ENCODE results near the gene STARD3NL. TPM values are rescaled to one million over a fixed set of nuclear protein-coding genes. Genes with fewer than 3 reads are reported as not detected.

STARD3NL gene
- total and polyA plus RNA-seq, 2 of the 13 experiments (the other 11 are each of a cell fraction or from before 2014, with no cell fraction given): 37.3 to 42.3 TPM

DNA sequence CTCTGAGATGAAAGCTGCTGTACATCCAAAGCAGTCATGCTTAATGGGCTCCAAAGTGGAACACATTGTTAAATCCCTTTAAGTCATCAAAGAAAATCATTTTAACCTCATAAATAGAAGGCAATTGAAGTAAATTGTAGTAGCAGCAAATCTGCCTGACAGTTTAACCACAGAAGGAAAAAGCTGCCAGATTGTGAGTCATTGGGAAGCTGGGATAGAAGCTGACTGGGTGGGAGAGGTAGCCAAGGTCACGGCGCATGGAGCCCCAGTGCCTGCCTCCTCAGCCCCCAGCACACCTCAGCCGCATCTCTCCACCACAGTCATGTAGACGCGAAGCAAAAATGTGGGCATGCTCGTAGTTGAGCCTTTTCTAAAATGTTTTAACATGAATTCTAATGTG lies 51.3 kb downstream of the STARD3NL start (continued):
- TF ChIP-seq ZFP82 (CRISPR knock-in tag; IDR thresholded peaks at IDR 0.05; ENCODE audit: borderline replicate concordance) (no peak), SMARCC2 (IDR thresholded peaks at IDR 0.05) (no peak), RAD21 (CRISPR knock-in tag; IDR thresholded peaks at IDR 0.05) (no peak)

DNA sequence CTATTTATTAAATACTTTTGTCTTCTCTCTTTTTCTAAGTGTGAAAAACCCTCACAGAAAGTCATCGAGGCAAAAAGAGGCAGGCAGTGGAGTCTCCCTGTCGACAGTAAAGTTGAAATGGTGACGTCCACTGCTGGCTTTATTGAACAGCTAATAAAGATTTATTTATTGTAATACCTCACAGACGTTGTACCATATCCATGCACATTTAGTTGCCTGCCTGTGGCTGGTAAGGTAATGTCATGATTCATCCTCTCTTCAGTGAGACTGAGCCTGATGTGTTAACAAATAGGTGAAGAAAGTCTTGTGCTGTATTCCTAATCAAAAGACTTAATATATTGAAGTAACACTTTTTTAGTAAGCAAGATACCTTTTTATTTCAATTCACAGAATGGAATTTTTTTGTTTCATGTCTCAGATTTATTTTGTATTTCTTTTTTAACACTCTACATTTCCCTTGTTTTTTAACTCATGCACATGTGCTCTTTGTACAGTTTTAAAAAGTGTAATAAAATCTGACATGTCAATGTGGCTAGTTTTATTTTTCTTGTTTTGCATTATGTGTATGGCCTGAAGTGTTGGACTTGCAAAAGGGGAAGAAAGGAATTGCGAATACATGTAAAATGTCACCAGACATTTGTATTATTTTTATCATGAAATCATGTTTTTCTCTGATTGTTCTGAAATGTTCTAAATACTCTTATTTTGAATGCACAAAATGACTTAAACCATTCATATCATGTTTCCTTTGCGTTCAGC lies 52.0 kb downstream of the STARD3NL start:
- BruUV-seq (replicated peaks): no TSS peak
- Histone ChIP-seq H3K4me3 (replicated peaks in 1 of 3; ENCODE audit: insufficient read depth in 1 of 3, low read depth in 2 of 3, low read length in 3 of 3) (no peak overlapping the region), H3K27ac (ENCODE audit: extremely low read length, insufficient read depth, low read length) (no peak overlapping the region), H3K79me2 (ENCODE audit: insufficient read depth, low read length) (no peaks in the 10 kb centered on the region), H3K36me3 (replicated peaks in 1 of 2; ENCODE audit: control insufficient read depth in 1 of 2, insufficient read depth in 2 of 2, low read length in 2 of 2) (peaks cover 3 to 21% of the 10 kb centered on the region in 2 experiments; a peak in 4 of 5 replicates), H3K9ac (ENCODE audit: insufficient read depth, low read depth, low read length) (no peak overlapping the region), H3K4me1 (ENCODE audit: insufficient read depth, low read length) (no peaks in the 10 kb centered on the region), H3K4me2 (ENCODE audit: low read depth, low read length) (no peak overlapping the region), H2AFZ (ENCODE audit: low read length) (no peak overlapping the region), H3K9me3 (ENCODE audit: low read length) (no peaks in the 10 kb centered on the region), H3K27me3 (ENCODE audit: control insufficient read depth in 1 of 2, insufficient read depth in 2 of 2, low read length in 2 of 2) (no peaks in the 10 kb centered on the region), H4K20me1 (ENCODE audit: insufficient read depth, low read length) (no peaks in the 10 kb centered on the region)
- 94% methylated on average over 6 of the region's 6 CpGs for WGBS (ENCODE audit: low lambda C conversion rate)
- ChIA-PET POLR2A (no interaction called here), CTCF (ENCODE audit: low intra/inter-chr PET ratio, low total read pairs) (no interaction called here)
- no peak for FAIRE-seq
- no peak for DNase-seq (ENCODE audit: low spot score)
- TF ChIP-seq, protein P1, sequence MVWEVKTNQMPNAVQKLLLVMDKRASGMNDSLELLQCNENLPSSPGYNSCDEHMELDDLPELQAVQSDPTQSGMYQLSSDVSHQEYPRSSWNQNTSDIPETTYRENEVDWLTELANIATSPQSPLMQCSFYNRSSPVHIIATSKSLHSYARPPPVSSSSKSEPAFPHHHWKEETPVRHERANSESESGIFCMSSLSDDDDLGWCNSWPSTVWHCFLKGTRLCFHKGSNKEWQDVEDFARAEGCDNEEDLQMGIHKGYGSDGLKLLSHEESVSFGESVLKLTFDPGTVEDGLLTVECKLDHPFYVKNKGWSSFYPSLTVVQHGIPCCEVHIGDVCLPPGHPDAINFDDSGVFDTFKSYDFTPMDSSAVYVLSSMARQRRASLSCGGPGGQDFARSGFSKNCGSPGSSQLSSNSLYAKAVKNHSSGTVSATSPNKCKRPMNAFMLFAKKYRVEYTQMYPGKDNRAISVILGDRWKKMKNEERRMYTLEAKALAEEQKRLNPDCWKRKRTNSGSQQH (CRISPR knock-in tag; IDR thresholded peaks at IDR 0.05; ENCODE audit: low read depth): no peak
- TF ChIP-seq ZNF232 (CRISPR knock-in tag; IDR thresholded peaks at IDR 0.05; ENCODE audit: borderline replicate concordance): no peak
- no peak for TF ChIP-seq GPN1 (CRISPR knock-in tag; IDR thresholded peaks at IDR 0.05; ENCODE audit: borderline replicate concordance)
- intact Hi-C loops (cut with micrococcal nuclease; ENCODE audit: unreplicated experiment): no loop called here
- ATAC-seq: no peak
- in situ Hi-C loops (cut with HindIII; ENCODE audit: extremely low pct_ligation_motif_present, low pct_unique_long_range_greater_than_20kb): no loop called here
